NCI-H748 treated with DMSO at 0.1 percent for 48 hours (cell line): ENCODE results near the gene GPX7.

ENCODE experiments used
- DNase-seq: peaks from one replicate; lab custom pipeline; 2025; lab: John Stamatoyannopoulos, UW

GPX7 gene

GRCh38 chr1:52629325-52629643 is 27.1 kb downstream of the GPX7 start:
- no peak for DNase-seq

DNA sequence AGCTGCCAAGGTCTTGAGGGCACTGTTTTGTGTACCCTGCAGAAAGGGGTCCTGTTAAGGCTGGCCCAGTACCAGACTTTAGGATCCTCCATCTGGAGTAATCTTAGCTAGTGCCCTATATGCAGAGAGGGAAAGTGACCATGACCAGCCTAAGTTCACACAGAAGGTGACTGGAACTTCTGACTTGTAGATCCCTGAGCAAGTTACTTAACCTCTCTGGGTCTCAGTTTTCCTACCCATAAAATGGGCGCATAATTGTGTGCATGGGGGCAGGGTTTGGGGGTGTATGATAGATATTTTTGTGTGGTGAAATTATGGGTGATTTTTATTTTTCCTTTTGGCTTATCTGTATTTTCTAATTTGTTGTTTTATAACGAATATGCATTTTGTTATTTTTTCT is 27.5 kb downstream of the GPX7 start:
- DNase-seq, result no peak

- no peak for DNase-seq
These were observed 29.7 kb downstream of the GPX7 start for GRCh38 chr1:52631759-52632331.

GRCh38 chr1:52632732-52633290 is 30.6 kb downstream of the GPX7 start, which contains the start of gene SHISAL2A:
Gene SHISAL2A (plus strand): TSS chr1:52633168. CDS start chr1:52633494, 326 bp downstream.
- DNase-seq, result no peak

- DNase-seq, result no peak
These were observed 31.2 kb downstream of the GPX7 start for GRCh38 chr1:52633291-52633754.

GRCh38 chr1:52634111-52634510 is 31.9 kb downstream of the GPX7 start:
- DNase-seq, result no peak

GRCh38 chr1:52635321-52636089 is 33.3 kb downstream of the GPX7 start:
- DNase-seq, result no peak

- DNase-seq, result no peak
These were observed 34.8 kb downstream of the GPX7 start for GRCh38 chr1:52636721-52637695.

DNA sequence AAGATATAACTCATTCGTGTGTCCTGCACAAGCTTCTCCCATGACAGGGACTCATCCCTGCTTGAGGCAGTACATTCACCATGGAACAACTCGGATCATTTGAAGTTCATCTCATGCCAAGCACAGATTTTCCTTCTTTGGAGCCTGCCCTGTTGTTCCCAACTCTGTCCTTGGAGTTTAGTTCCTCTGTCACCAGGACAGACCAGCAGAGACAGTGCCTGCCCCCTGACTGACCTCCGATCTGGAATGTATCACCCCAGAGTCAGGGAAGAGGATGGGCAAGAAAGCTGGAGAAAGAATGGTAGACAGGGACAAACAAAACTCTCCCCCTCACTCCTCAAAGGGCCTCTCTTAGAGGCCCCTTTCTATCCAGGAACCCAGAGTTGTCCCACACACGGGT is 35.8 kb downstream of the GPX7 start:
- no peak for DNase-seq

- DNase-seq, result no peak
These were observed 38.5 kb downstream of the GPX7 start for GRCh38 chr1:52640697-52641096.

DNA sequence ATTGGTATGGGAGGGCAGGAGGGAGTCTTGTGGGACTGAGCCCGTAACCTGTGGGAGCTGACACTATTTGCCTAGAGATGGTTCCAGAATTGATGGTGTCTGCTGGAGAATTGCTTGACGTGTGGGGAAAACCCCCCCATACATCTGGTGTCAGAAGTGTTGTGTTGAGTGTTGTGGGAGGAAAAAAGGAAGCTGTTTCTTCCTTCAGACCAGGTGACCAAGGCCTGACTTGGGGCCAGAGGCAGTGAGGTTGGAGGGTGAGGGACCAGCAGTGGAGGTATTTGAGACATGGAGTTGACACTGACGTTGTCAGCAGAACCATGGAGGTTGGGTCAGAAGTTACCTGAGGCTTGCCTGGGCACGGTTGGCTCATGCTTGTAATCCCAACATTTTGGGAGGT is 39.1 kb downstream of the GPX7 start:
- DNase-seq, result no peak

GRCh38 chr1:52645261-52645660 is 43.1 kb downstream of the GPX7 start:
- no peak for DNase-seq

GRCh38 chr1:52651904-52652303 is 49.7 kb downstream of the GPX7 start:
- no peak for DNase-seq

DNA sequence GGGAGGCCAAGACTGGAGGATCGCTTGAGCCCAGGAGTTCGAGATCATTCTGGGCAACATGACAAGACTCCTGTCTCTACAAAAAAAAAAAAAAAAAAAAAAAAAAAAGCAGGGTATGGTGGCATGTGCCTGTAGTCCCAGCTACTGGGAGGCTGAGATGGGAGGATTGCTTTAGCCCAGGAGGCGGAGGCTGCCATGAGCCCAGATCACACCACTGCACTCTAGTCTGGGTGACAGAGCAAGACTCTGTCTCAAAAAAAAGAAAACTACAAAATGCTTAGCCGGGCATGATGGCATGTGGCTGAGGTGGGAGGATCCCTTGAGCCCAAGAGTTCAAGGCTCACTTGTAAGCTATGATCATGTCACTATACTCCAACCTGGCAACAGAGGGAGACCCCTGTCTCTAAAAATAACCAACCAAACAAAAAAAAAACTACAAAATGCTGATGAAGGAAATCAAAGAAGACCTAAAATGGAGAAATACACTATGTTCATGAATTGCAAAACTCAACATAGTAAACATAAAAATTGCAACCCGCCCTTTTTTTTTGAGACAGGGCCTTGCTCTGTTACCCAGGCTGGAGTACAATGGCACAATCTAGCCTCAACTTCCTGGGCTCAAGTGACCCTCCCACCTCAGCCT is 51.2 kb downstream of the GPX7 start:
- DNase-seq, result no peak

- no peak for DNase-seq
These were observed 51.9 kb downstream of the GPX7 start for GRCh38 chr1:52654063-52654462.

DNA sequence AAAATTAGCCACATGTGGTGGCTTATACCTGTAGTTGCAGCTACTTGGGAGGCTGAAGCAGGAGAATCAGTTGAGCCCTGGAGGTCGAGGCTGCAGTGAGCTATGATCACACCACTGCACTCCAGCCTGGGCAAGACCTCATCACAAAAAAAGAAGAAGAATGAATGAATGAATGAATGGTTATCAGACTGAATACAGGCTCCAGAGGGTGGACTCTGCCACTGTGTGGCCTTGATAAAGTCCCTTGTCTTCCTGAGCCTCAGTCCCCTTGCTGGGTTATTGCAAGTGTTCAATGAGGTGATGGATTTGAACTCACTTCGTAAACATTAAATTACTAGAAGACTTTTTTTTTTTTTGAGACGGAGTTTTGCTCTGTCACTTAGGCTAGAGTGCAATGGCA is 55.5 kb downstream of the GPX7 start:
- DNase-seq, result no peak
